DLD1 (cell line): Measurements from ENCODE around the gene MYH8.

Source experiments
- in situ Hi-C: cut with HindIII; loops from 2 replicates; pipeline ENCODE4 v1.10.0; 2017; ENCODE audit warnings: low sequenced_read_pairs

MYH8 gene

DNA sequence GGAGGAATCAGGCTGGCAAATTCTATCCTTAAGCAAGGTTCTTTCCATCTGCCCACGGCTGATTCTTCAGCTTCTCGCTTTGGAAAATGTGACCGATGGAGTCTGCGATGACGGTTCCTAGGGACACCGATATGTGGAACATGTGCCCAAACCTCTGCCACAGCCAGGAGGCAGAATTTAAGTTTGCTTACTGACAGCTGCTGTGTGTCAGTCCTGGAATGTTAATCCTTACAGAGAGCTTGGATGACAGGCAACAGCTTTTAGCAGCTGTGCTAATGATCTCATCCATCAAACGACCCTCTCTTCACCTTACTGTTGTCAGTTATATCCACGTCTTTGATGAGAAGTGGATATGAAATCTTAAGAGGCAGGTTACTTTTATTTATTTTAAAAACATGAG lies 37.6 kb downstream of the MYH8 start:
- in situ Hi-C loops = no loop called here

DNA sequence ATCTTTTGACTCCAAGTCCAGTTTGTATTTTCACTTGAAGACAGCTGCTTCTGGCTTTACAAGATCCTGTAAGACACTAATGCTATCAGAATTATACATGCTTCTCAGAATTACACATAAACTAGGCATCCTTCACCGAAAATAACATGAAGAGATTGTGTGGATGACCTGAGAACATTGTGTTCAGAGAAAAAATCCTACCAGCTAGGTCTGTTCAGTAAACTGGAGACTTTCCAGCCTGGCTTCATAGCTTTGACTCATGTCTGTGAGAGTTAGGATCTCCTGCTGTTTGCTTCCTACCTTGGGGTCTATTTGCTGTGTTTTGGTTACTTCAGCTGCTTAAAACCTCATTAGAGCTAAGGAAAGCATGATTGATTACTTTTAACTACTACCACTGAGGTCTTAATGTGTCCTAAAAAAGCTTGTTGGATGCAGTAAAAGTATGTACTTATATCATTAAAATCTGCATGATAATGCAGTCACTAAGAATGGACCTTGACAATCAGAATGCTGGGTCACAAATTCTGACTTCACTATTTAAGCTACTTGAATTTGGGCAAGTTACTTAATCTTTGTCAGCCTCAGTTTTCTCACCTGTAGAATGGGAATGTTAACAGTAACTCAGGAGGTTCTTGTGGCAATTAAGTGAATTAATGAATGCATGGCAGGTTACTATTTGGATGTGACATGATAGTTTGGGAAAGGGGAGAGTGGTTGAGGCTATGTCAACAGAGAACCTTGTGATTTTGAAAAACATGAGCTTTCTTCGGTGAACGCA lies 40.9 kb downstream of the MYH8 start:
- in situ Hi-C loops = no loop called here

DNA sequence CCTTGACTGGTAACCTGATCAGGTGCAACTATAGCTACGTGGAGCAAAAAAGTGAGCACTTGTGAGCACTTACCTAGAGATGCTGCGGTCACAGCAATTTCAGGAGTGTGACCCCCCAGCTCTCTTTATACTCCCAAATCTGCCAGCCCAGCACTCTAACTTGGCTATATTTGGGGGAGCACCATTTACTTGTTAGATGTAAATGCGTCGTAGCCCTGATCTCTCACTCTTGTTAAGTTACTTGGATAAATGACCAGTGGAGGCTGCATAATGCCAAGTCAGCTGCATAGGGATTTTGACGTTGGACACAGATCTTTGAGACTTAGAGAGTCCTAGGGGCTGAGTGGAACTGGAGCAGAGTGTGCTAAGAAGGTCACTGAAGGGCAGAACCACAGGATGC lies 48.8 kb downstream of the MYH8 start, which contains the start of gene MYH13:
TSS of gene MYH13 (minus strand) at position 101 of the 400 bp plus-strand sequence. CDS start 8,476 bp downstream, outside the sequence.
- in situ Hi-C loops = no loop called here

DNA sequence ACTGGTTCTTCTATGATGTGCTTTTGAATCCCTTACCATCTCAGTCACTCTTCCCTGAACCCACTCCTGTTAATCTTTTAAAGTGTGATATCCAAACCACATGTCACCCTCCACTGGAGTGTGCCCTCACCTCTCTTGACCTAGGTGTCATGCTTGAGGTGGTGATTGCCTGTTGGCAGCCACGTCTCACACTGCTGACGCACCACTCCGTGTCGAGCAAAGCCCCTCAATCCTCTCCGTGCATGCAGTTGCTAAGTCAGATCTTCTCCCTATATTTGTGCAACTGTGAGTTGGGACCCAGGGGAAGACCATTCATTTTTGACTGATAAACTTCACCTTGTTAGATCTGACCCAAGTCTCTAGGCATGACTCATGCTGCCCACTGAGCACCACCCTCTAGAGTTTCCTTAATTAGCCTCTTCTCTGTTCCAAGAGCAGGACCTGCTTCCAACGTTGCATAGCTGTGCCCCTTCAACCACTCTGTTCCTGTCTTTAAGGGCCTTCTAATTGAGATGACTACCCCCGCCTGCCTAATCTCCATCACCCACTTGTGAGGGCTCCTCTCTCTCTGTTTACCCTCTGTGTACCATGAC lies 51.6 kb downstream of the MYH8 start:
- in situ Hi-C loops = no loop called here

DNA sequence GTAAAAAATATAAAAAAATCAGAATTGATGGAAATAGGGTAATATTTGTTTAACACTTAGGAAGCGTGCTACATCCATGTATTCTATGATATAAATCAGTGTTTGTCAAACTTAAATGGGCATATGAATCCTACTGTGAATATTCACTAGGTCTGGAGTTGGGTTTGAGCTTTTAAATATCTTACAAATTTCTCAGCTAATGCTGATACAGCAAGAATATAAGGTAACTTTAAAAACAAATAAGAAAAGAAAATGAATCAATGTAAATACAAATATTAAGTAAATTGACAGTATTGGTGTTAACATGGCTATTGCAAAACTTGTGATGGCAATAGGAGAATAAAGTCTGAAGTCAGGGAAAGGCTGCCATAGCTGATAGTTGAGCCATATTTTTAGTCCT lies 52.5 kb downstream of the MYH8 start:
- in situ Hi-C loops = no loop called here

DNA sequence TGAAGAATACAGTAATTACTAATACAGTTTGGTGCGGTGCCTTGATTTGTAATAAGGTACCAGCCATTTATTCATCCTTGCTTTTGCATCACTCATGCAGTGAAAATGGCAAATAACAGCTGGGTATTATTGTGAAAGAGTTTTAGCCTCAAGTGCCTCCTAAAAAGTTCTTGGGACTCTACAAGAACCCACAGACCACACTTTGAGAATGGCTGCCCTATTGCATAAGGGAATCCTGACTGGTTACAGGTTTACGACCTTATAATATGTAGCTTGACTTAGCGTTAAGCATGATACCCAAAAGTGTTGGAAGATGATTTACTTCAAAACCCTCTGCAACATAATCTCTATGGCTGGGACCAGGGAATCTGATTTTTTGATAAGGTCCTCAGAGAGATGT lies 53.2 kb downstream of the MYH8 start:
- in situ Hi-C loops = no loop called here

DNA sequence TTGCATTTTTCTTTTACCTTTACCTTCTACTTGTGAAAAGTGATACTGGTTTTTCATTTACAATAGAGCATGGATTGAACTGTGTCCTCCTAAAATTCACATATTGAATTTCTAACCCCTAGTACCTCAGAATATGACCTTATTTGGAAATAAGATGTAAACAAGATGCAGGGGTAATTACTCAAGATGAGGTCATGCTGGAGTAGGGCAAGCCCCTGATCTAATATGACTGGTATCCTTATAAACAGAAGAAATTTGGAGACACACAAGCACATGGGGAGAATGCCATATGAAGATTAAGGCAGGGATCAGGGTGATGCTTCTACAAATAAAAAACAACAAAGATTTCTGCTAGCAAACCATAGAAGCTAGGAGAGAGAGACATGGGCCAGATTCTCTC lies 61.2 kb downstream of the MYH8 start:
- in situ Hi-C loops = no loop called here

DNA sequence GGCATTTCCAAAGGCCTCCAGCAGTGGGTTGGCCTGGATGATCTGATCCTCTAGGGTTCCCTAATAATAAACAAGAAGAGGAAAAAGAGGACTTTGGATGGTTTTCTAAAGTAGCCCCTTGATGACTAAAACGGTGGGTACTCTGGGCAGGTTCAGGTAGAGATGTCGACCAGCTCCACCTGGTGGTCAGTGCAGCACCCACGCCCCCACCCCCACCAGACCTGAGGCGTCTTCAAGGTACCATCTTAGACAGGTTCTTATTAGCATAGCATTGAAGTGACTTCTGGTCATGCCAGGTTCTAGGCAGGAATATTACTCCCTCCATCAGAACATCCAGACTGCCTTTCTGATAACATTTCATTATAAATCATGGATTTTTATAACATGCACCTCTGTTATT lies 64.0 kb downstream of the MYH8 start:
- in situ Hi-C loops = no loop called here

DNA sequence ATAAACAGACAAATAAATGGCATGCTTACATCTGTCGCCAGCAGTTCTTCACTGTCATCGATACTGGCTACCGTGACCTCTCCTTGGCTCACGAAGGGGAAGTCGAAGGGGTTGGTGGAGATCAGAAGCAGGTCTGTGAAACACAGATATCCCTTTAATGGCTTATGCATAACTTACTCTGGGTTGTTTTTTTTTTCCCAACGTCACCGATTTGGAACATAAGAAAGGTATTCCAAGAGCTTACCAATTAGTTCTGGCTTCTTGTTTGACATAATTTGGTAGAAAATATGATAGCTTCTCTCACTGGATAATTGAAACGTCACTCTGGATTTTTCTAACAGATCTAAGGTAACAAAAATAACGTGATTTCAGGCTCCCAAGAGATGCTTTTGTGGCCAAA lies 67.1 kb downstream of the MYH8 start:
- in situ Hi-C loops = no loop called here

DNA sequence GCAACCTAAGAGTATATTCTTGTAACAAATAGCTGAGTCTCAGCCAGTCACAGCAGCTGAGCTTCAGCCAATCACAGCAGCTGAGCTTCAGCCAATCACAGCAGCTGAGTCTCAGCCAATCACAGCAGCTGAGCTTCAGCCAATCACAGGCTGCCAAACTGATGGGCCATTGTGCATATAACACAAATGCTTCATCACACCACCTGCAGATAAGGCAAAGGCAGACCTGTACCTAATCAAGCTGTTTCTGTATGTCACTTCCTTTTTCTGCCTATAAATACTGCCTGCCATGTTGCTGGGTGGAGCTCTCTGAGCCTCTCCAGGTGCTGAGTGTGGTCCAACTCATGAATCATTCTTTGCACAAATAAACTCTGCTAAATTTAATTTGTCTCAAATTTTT lies 68.9 kb downstream of the MYH8 start:
- in situ Hi-C loops = no loop called here

DNA sequence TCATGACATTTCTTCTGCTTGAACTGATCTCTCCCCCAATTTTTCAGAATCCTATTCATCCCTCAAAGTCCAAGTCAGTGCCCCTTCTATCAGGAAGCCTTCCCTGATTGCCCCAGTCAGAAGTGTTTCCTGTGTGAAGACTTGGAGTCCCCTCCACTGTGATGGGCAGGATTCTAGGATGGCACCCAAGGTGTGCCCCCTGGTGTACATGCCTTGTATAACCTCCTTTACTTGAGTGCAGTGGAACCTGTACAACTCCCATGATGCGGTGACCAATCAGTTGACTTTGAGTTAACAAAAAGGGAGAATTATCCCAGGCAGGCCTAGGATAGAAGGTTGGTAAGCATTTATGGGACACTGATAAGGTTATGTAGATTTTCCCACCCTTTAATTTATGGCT lies 72.3 kb downstream of the MYH8 start:
- in situ Hi-C loops = loop anchor here (25.0 kb wide), 1 partner anchor 238 kb away; no protein-coding TSS in a partner anchor

DNA sequence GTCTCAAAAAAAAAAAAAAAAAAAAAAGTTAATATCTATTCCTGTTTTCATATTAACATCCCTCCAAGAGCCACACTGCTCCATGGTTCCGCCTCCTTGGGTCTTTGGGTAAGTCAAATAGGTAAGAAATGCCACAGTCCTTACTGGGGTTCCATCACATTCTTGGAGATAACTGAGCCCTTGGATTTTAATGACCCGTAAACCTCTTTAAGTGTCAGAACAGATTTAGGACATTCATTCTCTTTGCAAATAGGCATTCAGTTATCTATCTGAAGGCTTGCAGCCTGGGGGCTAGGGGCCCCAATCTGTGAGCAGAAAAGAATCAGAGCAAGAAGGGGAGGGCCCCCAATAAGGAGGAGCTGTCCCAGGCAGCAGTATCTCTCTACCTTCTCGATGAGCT lies 76.9 kb downstream of the MYH8 start:
- in situ Hi-C loops = loop anchor here (25.0 kb wide), 1 partner anchor 242 kb away; no protein-coding TSS in a partner anchor
